GM12878 (cell line): ENCODE data around the gene NHS. TPM values are rescaled to one million over a fixed set of nuclear protein-coding genes. Genes with fewer than 3 reads are reported as not detected.

Source experiments
- ATAC-seq: fragments of 200-7000 bp; cut with Tn5 transposase; 3 replicates; pipeline ENCODE4 v1.9.1; 2020; ENCODE audit warnings: mild to moderate bottlenecking, moderate library complexity
- BruUV-seq: library from RNA; stranded (reverse); fragments of 400-500 nt; replicated peaks from 2 replicates; lab custom pipeline; 2021; lab: Mats Ljungman, UMichigan
- CTCF ChIA-PET: fragments of 300-600 bp; sonication (Branson Sonifier 250); formaldehyde crosslinking; extraction: SDS; loops from one replicate; lab custom pipeline; 2021; ENCODE audit warnings: inconsistent platforms; lab: Yijun Ruan, JAX
- POLR2A ChIA-PET: fragments of 350-600 bp; formaldehyde crosslinking; extraction: SDS; loops from one replicate; lab custom pipeline; 2021; ENCODE audit warnings: inconsistent platforms; lab: Charles Lee
- RAD21 ChIA-PET: fragments of 300-600 bp; sonication (Branson Sonifier 250); formaldehyde crosslinking; loops from one replicate; lab custom pipeline; 2023; ENCODE audit warnings: antibody characterized with exemption; ENCODE audit not compliant: unreplicated experiment; lab: Charles Lee
- SMC1A ChIA-PET: fragments of 300-600 bp; sonication (Branson Sonifier 250); formaldehyde crosslinking; loops from one replicate; lab custom pipeline; 2023; ENCODE audit not compliant: unreplicated experiment, uncharacterized antibody; lab: Charles Lee
- DNase-seq: peaks from one replicate; pipeline ENCODE4 v3.0.0-alpha.2; 2011; ENCODE audit warnings: low read depth, low spot score
- FAIRE-seq: peaks from 3 replicates; lab custom pipeline; 2011; peaks lifted over from hg19 to GRCh38; lab: Jason Lieb, UNC
- H2AFZ ChIP-seq: 2 replicates; pipeline ENCODE4 v1.6.0; 2011; ENCODE audit warnings: low read depth, low read length, control low read depth; ENCODE audit not compliant: control insufficient read depth
- H3K27ac ChIP-seq: 2 replicates; pipeline ENCODE4 v1.5.1; 2011; ENCODE audit warnings: control low read depth; ENCODE audit not compliant: control insufficient read depth, insufficient read depth
- H3K27me3 ChIP-seq, 2 experiments: replicated peaks in 1 of 2; 2 replicates each; pipeline versions ENCODE4 v1.6.0 to v1.6.1; 2011; ENCODE audit warnings: low read length in 1 of 2; ENCODE audit not compliant: control insufficient read depth in 2 of 2, insufficient read depth in 2 of 2
- H3K36me3 ChIP-seq, 2 experiments: 2 replicates each; pipeline ENCODE4 v1.5.1; 2011; ENCODE audit warnings: low read length in 1 of 2; ENCODE audit not compliant: control insufficient read depth in 2 of 2, insufficient read depth in 2 of 2
- H3K4me1 ChIP-seq: 2 replicates; pipeline ENCODE4 v1.6.1; 2011; ENCODE audit warnings: mild to moderate bottlenecking, low read length, moderate library complexity, mixed read lengths; ENCODE audit not compliant: control insufficient read depth, insufficient read depth
- H3K4me2 ChIP-seq: 2 replicates; pipeline ENCODE4 v1.6.0; 2011; ENCODE audit warnings: control low read depth; ENCODE audit not compliant: control insufficient read depth, insufficient read depth
- H3K4me3 ChIP-seq: fragments of 200-600 bp; sonication (generic); 2 replicates; pipeline ENCODE4 v1.5.1; 2016
- H3K79me2 ChIP-seq: 2 replicates; pipeline ENCODE4 v1.6.0; 2011; ENCODE audit warnings: low read length; ENCODE audit not compliant: control insufficient read depth, insufficient read depth
- H3K9ac ChIP-seq: 2 replicates; pipeline ENCODE4 v1.8.0; 2011; ENCODE audit warnings: low read length, control low read depth, mixed read lengths; ENCODE audit not compliant: control insufficient read depth, insufficient read depth
- H3K9me3 ChIP-seq: replicated peaks from 3 replicates; pipeline ENCODE4 v1.5.1; 2011; ENCODE audit warnings: mild to moderate bottlenecking, low read length; ENCODE audit not compliant: control insufficient read depth, insufficient read depth
- H4K20me1 ChIP-seq: 2 replicates; pipeline ENCODE4 v1.6.0; 2011; ENCODE audit not compliant: control insufficient read depth, insufficient read depth
- CEBPB ChIP-seq, 2 experiments: fragments of 150-350 bp in 1 of 2; IDR thresholded peaks; 2 replicates each; pipeline ENCODE4 v1.6.1; 2012 to 2014; ENCODE audit warnings: low read depth in 2 of 2, low read length in 2 of 2, borderline replicate concordance in 1 of 2, inconsistent platforms in 1 of 2
- E2F4 ChIP-seq: IDR thresholded peaks from 2 replicates; pipeline ENCODE4 v1.6.1; 2012; ENCODE audit warnings: low read depth, low read length, improper control_type of control experiment
- ESRRA ChIP-seq: IDR thresholded peaks from 2 replicates; pipeline ENCODE4 v1.6.1; 2012; ENCODE audit warnings: mild to moderate bottlenecking, low read length, improper control_type of control experiment
- GABPA ChIP-seq: IDR thresholded peaks from 2 replicates; pipeline ENCODE4 v1.6.1; 2014; ENCODE audit warnings: antibody characterized with exemption, low read depth, mild to moderate bottlenecking, inconsistent platforms
- HDAC6 ChIP-seq: fragments of 200-600 bp; sonication (generic); IDR thresholded peaks from one replicate; pipeline ENCODE4 v1.8.0; 2017; ENCODE audit warnings: antibody characterized with exemption; ENCODE audit not compliant: unreplicated experiment
- HDGF ChIP-seq: fragments of 450-650 bp; IDR thresholded peaks from 2 replicates; pipeline ENCODE4 v1.6.1; 2016; ENCODE audit warnings: antibody characterized with exemption
- NBN ChIP-seq: fragments of 450-650 bp; IDR thresholded peaks from 2 replicates; pipeline ENCODE4 v1.6.1; 2016
- NFIC ChIP-seq: IDR thresholded peaks from 2 replicates; pipeline ENCODE4 v1.6.1; 2012; ENCODE audit warnings: low read depth, mild to moderate bottlenecking, inconsistent platforms, low read length, moderate library complexity
- RAD21 ChIP-seq: IDR thresholded peaks from 2 replicates; pipeline ENCODE4 v1.6.1; 2011; ENCODE audit warnings: mild to moderate bottlenecking, low read depth, low read length, moderate library complexity; ENCODE audit not compliant: insufficient read depth
- RB1 ChIP-seq: fragments of 450-650 bp; formaldehyde crosslinking; IDR thresholded peaks from 2 replicates; pipeline ENCODE4 v1.6.1; 2017; ENCODE audit warnings: mild to moderate bottlenecking, borderline replicate concordance
- SMARCA5 ChIP-seq: fragments of 450-650 bp; IDR thresholded peaks from 2 replicates; pipeline ENCODE4 v1.6.1; 2017; ENCODE audit warnings: mild to moderate bottlenecking
- SMC3 ChIP-seq: IDR thresholded peaks from 2 replicates; pipeline ENCODE4 v1.6.1; 2011; ENCODE audit warnings: low read length, improper control_type of control experiment, borderline replicate concordance
- YBX1 ChIP-seq: fragments of 450-650 bp; IDR thresholded peaks from 2 replicates; pipeline ENCODE4 v1.6.1; 2016; ENCODE audit warnings: antibody characterized with exemption
- ZBTB40 ChIP-seq: fragments of 450-650 bp; IDR thresholded peaks from 2 replicates; pipeline ENCODE4 v1.6.1; 2016; ENCODE audit warnings: mild to moderate bottlenecking, moderate library complexity, borderline replicate concordance
- ZNF274 ChIP-seq: IDR thresholded peaks from one replicate; pipeline ENCODE4 v1.8.0; 2011; ENCODE audit not compliant: insufficient read length, insufficient read depth
- WGBS: methylation state at CpG from one replicate; pipeline ENCODE4 v1.1.6; 2016; ENCODE audit warnings: low lambda C conversion rate; ENCODE audit not compliant: insufficient replicate concordance, insufficient coverage; ENCODE audit errors: missing lambda C conversion rate; 5-methylcytosine and 5-hydroxymethylcytosine counted together
- in situ Hi-C: fragments of 300-500 bp; cut with MboI; formaldehyde crosslinking; loops from 9 replicates; pipeline ENCODE4 v1.14.3; 2018; ENCODE audit warnings: mixed read lengths
- intact Hi-C: fragments of 100-400 bp; cut with micrococcal nuclease; formaldehyde crosslinking; loops from one replicate; pipeline ENCODE4 v1.14.2; 2022; ENCODE audit not compliant: unreplicated experiment
- polyA plus RNA-seq, 11 experiments: library from polyadenylated mRNA; depleted of rRNA in 4 of 11; unstranded in 6 of 11; stranded (reverse) in 5 of 11; fragments of >200 nt; fragmentation: Nextera tagmentation in 4 of 11; fragmentation: Illumina TruSeq in 1 of 11; extraction: Ambion mirVana in 4 of 11; extraction: Trizol in 1 of 11; gene quantifications; 1 replicate in 1 of 11; 2 replicates in 10 of 11; pipeline versions ENCODE4 v1.2.1 to v1.2.3, GENCODE V29; 2011 to 2016; ENCODE audit warnings: inconsistent platforms in 2 of 11, missing spikeins in 2 of 11, low read depth in 1 of 11
- total RNA-seq, 4 experiments: library from RNA; depleted of rRNA in 3 of 4; stranded (reverse); fragments of >200 nt in 3 of 4; fragmentation: Illumina TruSeq in 1 of 4; extraction: Trizol in 1 of 4; gene quantifications; 2 replicates each; pipeline versions ENCODE4 v1.2.1 to v1.2.3, GENCODE V29; 2013 to 2021
- TF ChIP-seq, protein P1 (sequence below): IDR thresholded peaks from 2 replicates; pipeline ENCODE4 v1.6.1; 2012; ENCODE audit warnings: low read depth, low read length, improper control_type of control experiment

NHS gene
- total and polyA plus RNA-seq, 10 of the 15 experiments (the other 5 are each of a cell fraction or from before 2014, with no cell fraction given): under 0.01 to 0.07 (median 0.03) TPM; not detected in 7

DNA sequence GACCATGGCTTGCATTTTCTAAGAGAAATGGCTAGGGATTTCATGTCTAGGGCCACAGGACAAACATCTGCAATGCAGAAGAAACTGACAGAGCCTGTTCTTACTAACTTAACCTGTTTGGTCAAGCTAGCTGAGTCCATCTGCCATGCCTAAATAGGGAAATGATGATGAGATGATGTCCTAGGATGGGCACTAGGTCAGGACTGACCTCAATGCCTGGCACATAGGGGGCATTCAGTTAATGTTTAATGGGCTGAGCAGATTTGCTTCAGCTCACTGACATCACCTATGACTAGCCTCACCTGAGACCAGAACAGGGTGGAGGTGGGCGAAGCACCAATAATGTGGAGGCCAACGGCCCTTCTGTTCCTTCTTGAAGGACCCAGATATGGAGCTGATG lies 188.1 kb downstream of the NHS start:
- ChIA-PET POLR2A (no interaction called here), SMC1A (no interaction called here), RAD21 (no interaction called here), CTCF (interaction anchor here (0.6 kb wide), 1 partner anchor 1104 kb away, joined by 3 read pairs; no protein-coding TSS in a partner anchor)
- Histone ChIP-seq H3K4me1 (no peaks in the 10 kb centered on the region), H2AFZ (no peak overlapping the region), H3K36me3 (no peaks in the 10 kb centered on the region), H3K27me3 (0 out of 4 replicates have a peak, but pooled peaks cover 0 to 1% of the 10 kb centered on the region in 2 experiments), H3K4me3 (no peak overlapping the region), H3K4me2 (no peak overlapping the region), H3K9ac (no peak overlapping the region), H4K20me1 (no peaks in the 10 kb centered on the region), H3K79me2 (no peaks in the 10 kb centered on the region), H3K27ac (no peak overlapping the region), H3K9me3 (no peaks in the 10 kb centered on the region)
- FAIRE-seq (no peak), DNase-seq (no peak), ATAC-seq (no peak)
- in situ Hi-C loops: no loop called here
- 34% methylated on average over 2 of the region's 2 CpGs for WGBS
- intact Hi-C loops: no loop called here
- no TSS peak for BruUV-seq
- TF ChIP-seq NFIC: no peak
- TF ChIP-seq E2F4: no peak
- TF ChIP-seq CEBPB (IDR thresholded peaks at IDR 0.05; ENCODE audit: borderline replicate concordance in 1 of 2, low read depth in 2 of 2, low read length in 2 of 2): no peak
- TF ChIP-seq GABPA: no peak
- TF ChIP-seq RB1: no peak
- TF ChIP-seq HDGF: no peak
- TF ChIP-seq, protein P1, sequence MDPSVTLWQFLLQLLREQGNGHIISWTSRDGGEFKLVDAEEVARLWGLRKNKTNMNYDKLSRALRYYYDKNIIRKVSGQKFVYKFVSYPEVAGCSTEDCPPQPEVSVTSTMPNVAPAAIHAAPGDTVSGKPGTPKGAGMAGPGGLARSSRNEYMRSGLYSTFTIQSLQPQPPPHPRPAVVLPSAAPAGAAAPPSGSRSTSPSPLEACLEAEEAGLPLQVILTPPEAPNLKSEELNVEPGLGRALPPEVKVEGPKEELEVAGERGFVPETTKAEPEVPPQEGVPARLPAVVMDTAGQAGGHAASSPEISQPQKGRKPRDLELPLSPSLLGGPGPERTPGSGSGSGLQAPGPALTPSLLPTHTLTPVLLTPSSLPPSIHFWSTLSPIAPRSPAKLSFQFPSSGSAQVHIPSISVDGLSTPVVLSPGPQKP: no peak
- TF ChIP-seq SMARCA5: no peak
- no peak for TF ChIP-seq RAD21
- no peak for TF ChIP-seq HDAC6
- no peak for TF ChIP-seq SMC3
- TF ChIP-seq NBN: no peak
- TF ChIP-seq ESRRA: no peak
- TF ChIP-seq ZBTB40: no peak
- no peak for TF ChIP-seq YBX1
- TF ChIP-seq ZNF274: no peak
